CD8-positive, alpha-beta memory T cell (primary cell): ENCODE measurements around the gene SCN3A. TPM values are rescaled to one million over a fixed set of nuclear protein-coding genes. Genes with fewer than 3 reads are reported as not detected.

Experiments
- CTCF ChIA-PET: fragments of 350-600 bp; sonication (Branson Sonifier 250); formaldehyde crosslinking; loops from one replicate; lab custom pipeline; 2021; ENCODE audit warnings: antibody characterized with exemption; lab: Charles Lee
- POLR2A ChIA-PET: fragments of 350-600 bp; sonication (Branson Sonifier 250); formaldehyde crosslinking; loops from one replicate; lab custom pipeline; 2021; ENCODE audit warnings: antibody characterized with exemption; lab: Charles Lee
- DNase-seq, 5 donors: peaks; one replicate each; pipeline versions ENCODE4 v3.0.0 to v3.0.0-alpha.2; 2020 to 2022; ENCODE audit warnings: mixed read lengths in 1 of 5
- H3K27ac ChIP-seq: one replicate; pipeline ENCODE4 v1.7.0; 2013; ENCODE audit warnings: low read depth, mild to moderate bottlenecking, low read length, moderate library complexity
- H3K27me3 ChIP-seq: 2 replicates; pipeline ENCODE4 v1.7.0; 2013; ENCODE audit warnings: low read length, mild to moderate bottlenecking; ENCODE audit not compliant: insufficient read depth, poor library complexity, severe bottlenecking
- H3K36me3 ChIP-seq: 2 replicates; pipeline ENCODE4 v1.7.0; 2013; ENCODE audit warnings: mild to moderate bottlenecking, low read length, moderate library complexity; ENCODE audit not compliant: insufficient read depth
- H3K4me1 ChIP-seq: 2 replicates; pipeline ENCODE4 v1.7.0; 2013; ENCODE audit warnings: mild to moderate bottlenecking, low read length, moderate library complexity; ENCODE audit not compliant: insufficient read depth
- H3K4me3 ChIP-seq: 2 replicates; pipeline ENCODE4 v1.7.0; 2013; ENCODE audit warnings: mild to moderate bottlenecking, low read length
- H3K9me3 ChIP-seq: 2 replicates; pipeline ENCODE4 v1.7.0; 2013; ENCODE audit warnings: mild to moderate bottlenecking, low read length
- H3K27ac Mint-ChIP-seq, 8 donors: one replicate each; pipeline ENCODE4 v1.8.0; 2020 to 2021; ENCODE audit warnings: mixed read lengths in 8 of 8, mild to moderate bottlenecking in 6 of 8, inconsistent platforms in 3 of 8, moderate library complexity in 3 of 8
- H3K27me3 Mint-ChIP-seq, 2 donors: one replicate each; pipeline ENCODE4 v1.8.0; 2020 to 2021; ENCODE audit warnings: mixed read lengths in 2 of 2, mild to moderate bottlenecking in 1 of 2, moderate library complexity in 1 of 2
- H3K36me3 Mint-ChIP-seq, 3 donors: one replicate each; pipeline ENCODE4 v1.8.0; 2020 to 2021; ENCODE audit warnings: mixed read lengths in 3 of 3, inconsistent platforms in 1 of 3, mild to moderate bottlenecking in 1 of 3
- H3K4me1 Mint-ChIP-seq, 3 donors: one replicate each; pipeline ENCODE4 v1.8.0; 2020 to 2021; ENCODE audit warnings: mixed read lengths in 3 of 3, inconsistent platforms in 1 of 3, mild to moderate bottlenecking in 1 of 3
- H3K4me3 Mint-ChIP-seq, 7 donors: one replicate each; pipeline ENCODE4 v1.8.0; 2020 to 2021; ENCODE audit warnings: mixed read lengths in 7 of 7, mild to moderate bottlenecking in 6 of 7, moderate library complexity in 4 of 7, inconsistent platforms in 2 of 7
- H3K9me3 Mint-ChIP-seq, 5 donors: one replicate each; pipeline ENCODE4 v1.8.0; 2020 to 2022; ENCODE audit warnings: mixed read lengths in 5 of 5, mild to moderate bottlenecking in 3 of 5, moderate library complexity in 2 of 5, inconsistent platforms in 1 of 5
- polyA plus RNA-seq: library from polyadenylated mRNA; unstranded; fragments of 300-500 nt; fragmentation: Illumina TruSeq; gene quantifications from one replicate; pipeline ENCODE4 v1.2.3, GENCODE V29; 2021
- total RNA-seq, 2 experiments: library from RNA; stranded (reverse); gene quantifications; one replicate each; pipeline ENCODE4 v1.2.3, GENCODE V29; 2021

Gene SCN3A
- total and polyA plus RNA-seq, 3 experiments from 2014 or later, result not detected

GRCh38 chr2:165198181-165198580 lies 5.7 kb downstream of the SCN3A start:
- Histone ChIP-seq H3K27me3 (no peaks in the 10 kb centered on the region), H3K27ac (no peak overlapping the region), H3K4me1 (no peaks in the 10 kb centered on the region), H3K9me3 (no peaks in the 10 kb centered on the region), H3K36me3 (no peaks in the 10 kb centered on the region), H3K4me3 (no peak overlapping the region)
- Mint-ChIP-seq H3K27me3 (peaks cover 0 to 2% of the 10 kb centered on the region in 2 donors), H3K4me1 (no peaks in the 10 kb centered on the region), H3K27ac (no peak overlapping the region), H3K4me3 (no peak overlapping the region), H3K9me3 (no peaks in the 10 kb centered on the region), H3K36me3 (no peaks in the 10 kb centered on the region)
- ChIA-PET POLR2A (no interaction called here), CTCF (no interaction called here)
- no peak for DNase-seq

DNA sequence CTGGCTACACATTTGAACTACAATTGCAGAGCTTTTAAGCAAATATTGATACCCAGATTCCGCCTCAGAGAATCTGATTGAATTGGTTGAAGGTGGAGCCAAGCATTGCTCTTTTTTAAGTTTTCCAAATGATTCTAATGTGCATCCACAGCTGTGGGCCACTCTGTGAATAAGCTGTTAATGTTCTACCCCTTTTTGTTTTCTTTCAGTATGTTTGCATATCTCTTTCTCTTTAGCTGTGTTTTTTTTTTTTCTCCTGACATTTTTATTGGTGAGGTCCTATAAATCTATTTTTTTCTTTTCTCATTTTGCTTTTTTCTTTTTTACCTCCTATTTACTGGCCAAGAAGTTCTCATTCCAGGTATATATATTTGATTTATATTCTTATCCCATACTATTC lies 6.5 kb downstream of the SCN3A start:
- no peaks in the 10 kb centered on the region for H3K36me3 Mint-ChIP-seq
- Histone ChIP-seq H3K4me1 (no peaks in the 10 kb centered on the region), H3K4me3 (no peak overlapping the region), H3K27ac (no peak overlapping the region), H3K27me3 (no peaks in the 10 kb centered on the region), H3K9me3 (no peaks in the 10 kb centered on the region), H3K36me3 (no peaks in the 10 kb centered on the region)
- peaks cover 0 to 2% of the 10 kb centered on the region in 2 donors for H3K27me3 Mint-ChIP-seq
- no peak overlapping the region for H3K27ac Mint-ChIP-seq
- no peaks in the 10 kb centered on the region for H3K4me1 Mint-ChIP-seq
- no peak for DNase-seq
- POLR2A ChIA-PET, result no interaction called here
- CTCF ChIA-PET, result no interaction called here
- no peak overlapping the region for H3K4me3 Mint-ChIP-seq
- peaks cover 0 to 2% (median 0%) of the 10 kb centered on the region in 5 donors for H3K9me3 Mint-ChIP-seq

- Mint-ChIP-seq H3K36me3 (no peaks in the 10 kb centered on the region), H3K27ac (no peak overlapping the region), H3K4me3 (no peak overlapping the region), H3K4me1 (no peaks in the 10 kb centered on the region), H3K9me3 (peaks cover 0 to 2% (median 0%) of the 10 kb centered on the region in 5 donors), H3K27me3 (peaks cover 0 to 2% of the 10 kb centered on the region in 2 donors)
- ChIA-PET POLR2A (no interaction called here), CTCF (no interaction called here)
- H3K9me3 ChIP-seq, result no peaks in the 10 kb centered on the region
- DNase-seq, result no peak
- H3K4me3 ChIP-seq, result no peak overlapping the region
- no peak overlapping the region for H3K27ac ChIP-seq
- no peaks in the 10 kb centered on the region for H3K4me1 ChIP-seq
- H3K36me3 ChIP-seq, result no peaks in the 10 kb centered on the region
- H3K27me3 ChIP-seq, result no peaks in the 10 kb centered on the region
These were observed 7.4 kb downstream of the SCN3A start for GRCh38 chr2:165196411-165196810.

GRCh38 chr2:165193178-165193777 lies 10.6 kb downstream of the SCN3A start:
- ChIA-PET POLR2A (no interaction called here), CTCF (no interaction called here)
- Histone ChIP-seq H3K27me3 (no peaks in the 10 kb centered on the region), H3K4me1 (no peaks in the 10 kb centered on the region), H3K9me3 (no peaks in the 10 kb centered on the region), H3K4me3 (no peak overlapping the region), H3K36me3 (no peaks in the 10 kb centered on the region), H3K27ac (no peak overlapping the region)
- no peak overlapping the region for H3K4me3 Mint-ChIP-seq
- no peak for DNase-seq
- peaks cover 0 to 5% (median 0%) of the 10 kb centered on the region in 5 donors for H3K9me3 Mint-ChIP-seq
- no peaks in the 10 kb centered on the region for H3K27me3 Mint-ChIP-seq
- no peaks in the 10 kb centered on the region for H3K4me1 Mint-ChIP-seq
- no peaks in the 10 kb centered on the region for H3K36me3 Mint-ChIP-seq
- no peak overlapping the region for H3K27ac Mint-ChIP-seq

GRCh38 chr2:165192729-165193128 lies 11.1 kb downstream of the SCN3A start:
- POLR2A ChIA-PET, result no interaction called here
- H3K4me3 Mint-ChIP-seq, result no peak overlapping the region
- no peaks in the 10 kb centered on the region for H3K4me1 ChIP-seq
- no peaks in the 10 kb centered on the region for H3K36me3 ChIP-seq
- no peak overlapping the region for H3K4me3 ChIP-seq
- H3K27me3 Mint-ChIP-seq, result no peaks in the 10 kb centered on the region
- H3K4me1 Mint-ChIP-seq, result no peaks in the 10 kb centered on the region
- no peak overlapping the region for H3K27ac Mint-ChIP-seq
- no peaks in the 10 kb centered on the region for H3K36me3 Mint-ChIP-seq
- no peak overlapping the region for H3K27ac ChIP-seq
- CTCF ChIA-PET, result no interaction called here
- no peak for DNase-seq
- peaks cover 0 to 5% (median 0%) of the 10 kb centered on the region in 5 donors for H3K9me3 Mint-ChIP-seq
- H3K27me3 ChIP-seq, result no peaks in the 10 kb centered on the region
- no peaks in the 10 kb centered on the region for H3K9me3 ChIP-seq

GRCh38 chr2:165191096-165191728 lies 12.6 kb downstream of the SCN3A start:
- no peak overlapping the region for H3K4me3 Mint-ChIP-seq
- no peak for DNase-seq
- POLR2A ChIA-PET, result no interaction called here
- H3K27me3 ChIP-seq, result no peaks in the 10 kb centered on the region
- peaks cover 0 to 8% (median 0%) of the 10 kb centered on the region in 5 donors for H3K9me3 Mint-ChIP-seq
- H3K27ac ChIP-seq, result no peak overlapping the region
- H3K4me3 ChIP-seq, result no peak overlapping the region
- H3K9me3 ChIP-seq, result no peaks in the 10 kb centered on the region
- no peak overlapping the region for H3K27ac Mint-ChIP-seq
- H3K36me3 Mint-ChIP-seq, result no peaks in the 10 kb centered on the region
- no peaks in the 10 kb centered on the region for H3K36me3 ChIP-seq
- H3K4me1 Mint-ChIP-seq, result no peaks in the 10 kb centered on the region
- no peaks in the 10 kb centered on the region for H3K27me3 Mint-ChIP-seq
- CTCF ChIA-PET, result no interaction called here
- no peaks in the 10 kb centered on the region for H3K4me1 ChIP-seq

- no peaks in the 10 kb centered on the region for H3K9me3 ChIP-seq
- H3K9me3 Mint-ChIP-seq, result peaks cover 0 to 6% (median 0%) of the 10 kb centered on the region in 5 donors
- H3K4me1 Mint-ChIP-seq, result no peaks in the 10 kb centered on the region
- POLR2A ChIA-PET, result no interaction called here
- H3K27ac Mint-ChIP-seq, result no peak overlapping the region
- no peak overlapping the region for H3K4me3 Mint-ChIP-seq
- no peaks in the 10 kb centered on the region for H3K36me3 Mint-ChIP-seq
- no peaks in the 10 kb centered on the region for H3K27me3 ChIP-seq
- H3K27me3 Mint-ChIP-seq, result no peaks in the 10 kb centered on the region
- no peaks in the 10 kb centered on the region for H3K4me1 ChIP-seq
- H3K27ac ChIP-seq, result no peak overlapping the region
- no peak for DNase-seq
- no peak overlapping the region for H3K4me3 ChIP-seq
- no peaks in the 10 kb centered on the region for H3K36me3 ChIP-seq
- CTCF ChIA-PET, result no interaction called here
These were observed 18.2 kb downstream of the SCN3A start for GRCh38 chr2:165185633-165186032.

DNA sequence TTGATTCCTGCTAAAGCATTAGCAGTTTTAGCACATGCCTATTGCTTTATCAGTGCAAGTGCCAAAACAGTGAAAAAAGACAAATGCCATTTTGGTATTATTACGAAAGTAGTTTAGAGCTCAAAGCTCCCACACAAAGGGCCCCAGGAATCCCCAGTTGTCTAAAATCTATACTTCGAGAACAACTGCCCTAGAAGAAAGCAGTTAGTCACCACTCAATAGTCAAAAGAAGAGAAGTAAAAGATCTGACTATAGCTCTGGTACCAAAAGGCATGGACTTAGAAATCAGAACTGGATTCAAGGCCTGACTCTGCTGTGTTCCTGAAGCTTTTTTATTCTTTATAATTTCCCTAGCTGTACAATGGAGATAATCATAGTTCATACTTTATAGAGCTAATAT lies 21.8 kb downstream of the SCN3A start:
- Mint-ChIP-seq H3K27ac (no peak overlapping the region), H3K27me3 (no peaks in the 10 kb centered on the region), H3K36me3 (no peaks in the 10 kb centered on the region), H3K4me1 (no peaks in the 10 kb centered on the region), H3K9me3 (peaks cover 0 to 3% (median 0%) of the 10 kb centered on the region in 5 donors), H3K4me3 (no peak overlapping the region)
- CTCF ChIA-PET, result interaction anchor here (1.1 kb wide), 1 partner anchor 113 kb away, joined by 3 read pairs; no protein-coding TSS in a partner anchor
- no peaks in the 10 kb centered on the region for H3K4me1 ChIP-seq
- no peak overlapping the region for H3K27ac ChIP-seq
- no peak overlapping the region for H3K4me3 ChIP-seq
- no peaks in the 10 kb centered on the region for H3K9me3 ChIP-seq
- H3K27me3 ChIP-seq, result no peaks in the 10 kb centered on the region
- POLR2A ChIA-PET, result no interaction called here
- H3K36me3 ChIP-seq, result no peaks in the 10 kb centered on the region
- no peak for DNase-seq
